ENCODE results near the gene ATL3. TPM values are rescaled to one million over a fixed set of nuclear protein-coding genes. Genes with fewer than 3 reads are reported as not detected.

ATL3 gene
- total RNA-seq, 1 donor from 2014 or later: 31.8 TPM

DNA sequence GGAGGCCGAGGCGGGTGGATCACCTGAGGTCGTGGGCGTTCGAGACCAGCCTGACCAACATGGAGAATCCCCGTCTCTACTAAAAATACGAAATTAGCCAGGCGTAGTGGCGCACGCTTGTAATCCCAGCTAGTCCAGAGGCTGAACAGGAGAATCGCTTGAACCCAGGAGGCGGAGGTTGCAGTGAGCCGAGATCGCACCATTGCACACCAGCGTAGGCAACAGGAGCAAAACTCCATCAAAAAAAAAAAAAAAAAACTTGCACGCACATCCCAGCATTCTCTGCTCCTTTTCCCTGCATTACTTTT lies 934 bp upstream of the ATL3 start:
- ATAC-seq (ENCODE audit: low read depth) (no peak), DNase-seq (no peak)
- POLR2A ChIA-PET: interaction anchor here (0.7 to 2.5 kb wide), 3 partner anchors 9 to 1055 kb away, joined by 4 to 31 read pairs (median 9); partner anchors contain the start of genes RTN3 and SLC3A2
- TF ChIP-seq, protein P1, sequence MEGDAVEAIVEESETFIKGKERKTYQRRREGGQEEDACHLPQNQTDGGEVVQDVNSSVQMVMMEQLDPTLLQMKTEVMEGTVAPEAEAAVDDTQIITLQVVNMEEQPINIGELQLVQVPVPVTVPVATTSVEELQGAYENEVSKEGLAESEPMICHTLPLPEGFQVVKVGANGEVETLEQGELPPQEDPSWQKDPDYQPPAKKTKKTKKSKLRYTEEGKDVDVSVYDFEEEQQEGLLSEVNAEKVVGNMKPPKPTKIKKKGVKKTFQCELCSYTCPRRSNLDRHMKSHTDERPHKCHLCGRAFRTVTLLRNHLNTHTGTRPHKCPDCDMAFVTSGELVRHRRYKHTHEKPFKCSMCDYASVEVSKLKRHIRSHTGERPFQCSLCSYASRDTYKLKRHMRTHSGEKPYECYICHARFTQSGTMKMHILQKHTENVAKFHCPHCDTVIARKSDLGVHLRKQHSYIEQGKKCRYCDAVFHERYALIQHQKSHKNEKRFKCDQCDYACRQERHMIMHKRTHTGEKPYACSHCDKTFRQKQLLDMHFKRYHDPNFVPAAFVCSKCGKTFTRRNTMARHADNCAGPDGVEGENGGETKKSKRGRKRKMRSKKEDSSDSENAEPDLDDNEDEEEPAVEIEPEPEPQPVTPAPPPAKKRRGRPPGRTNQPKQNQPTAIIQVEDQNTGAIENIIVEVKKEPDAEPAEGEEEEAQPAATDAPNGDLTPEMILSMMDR (IDR thresholded peaks at IDR 0.05): no peak
- CTCF ChIA-PET: interaction anchor here (2.4 kb wide), 1 partner anchor 10 kb away, joined by 15 read pairs; the partner anchor contains the start of gene RTN3
- Mint-ChIP-seq H3K27me3 (no peaks in the 10 kb centered on the region), H3K36me3 (ENCODE audit: low read depth) (peaks cover 7% of the 10 kb centered on the region), H3K27ac (no peak overlapping the region), H3K4me1 (peaks cover 25% of the 10 kb centered on the region), H3K4me3 (peak overlapping the region; percentile 84), H3K9me3 (no peaks in the 10 kb centered on the region)
- intact Hi-C loops (cut with micrococcal nuclease): no loop called here

DNA sequence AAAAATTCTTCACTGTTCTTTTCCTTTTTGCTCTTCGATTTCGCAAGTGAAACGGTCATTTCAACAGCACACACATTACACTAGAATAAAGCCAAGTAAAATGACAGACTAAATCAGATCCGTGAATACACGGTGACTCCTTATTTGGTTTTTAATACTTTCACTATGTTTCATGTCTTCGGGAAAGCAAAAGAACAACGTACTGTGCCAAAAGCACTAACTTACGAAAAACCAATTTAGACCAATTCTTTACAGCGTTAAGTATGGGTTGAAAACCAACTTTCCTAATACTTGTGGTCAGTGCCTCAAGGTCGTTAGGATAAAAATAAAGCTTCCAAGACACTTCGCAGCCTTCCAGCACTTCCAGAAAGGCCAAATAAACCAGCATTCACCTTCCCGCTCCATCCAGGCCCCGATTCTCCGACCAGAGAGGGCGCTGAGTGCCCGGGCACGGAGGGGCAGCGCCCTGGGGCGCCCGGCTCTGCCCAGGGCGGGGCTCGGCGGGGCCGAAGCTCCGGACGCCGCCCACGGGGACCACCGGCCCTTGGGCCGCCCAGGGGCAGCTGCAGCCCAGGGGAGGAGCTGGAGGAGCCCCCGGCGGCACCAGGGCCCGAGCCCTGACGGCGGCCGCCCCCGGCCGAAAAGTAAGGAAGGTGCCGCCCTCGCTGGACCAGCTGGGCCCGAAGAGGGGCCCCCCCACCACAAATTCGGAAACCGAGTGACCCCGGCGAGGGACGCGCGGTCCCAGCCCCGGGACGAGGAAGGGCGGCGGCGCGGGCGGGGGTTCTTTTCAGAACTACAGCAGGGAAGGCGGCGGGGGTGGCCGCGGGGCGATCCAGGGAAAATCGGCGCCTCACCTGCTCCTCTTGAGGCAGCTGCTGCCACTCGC lies 499 bp downstream of the ATL3 start:
- TF ChIP-seq, protein P1 (IDR thresholded peaks at IDR 0.05): no peak
- Mint-ChIP-seq H3K9me3 (no peaks in the 10 kb centered on the region), H3K27me3 (no peaks in the 10 kb centered on the region), H3K36me3 (ENCODE audit: low read depth) (peaks cover 7% of the 10 kb centered on the region), H3K27ac (peak overlapping the region; percentile 82), H3K4me1 (peaks cover 25% of the 10 kb centered on the region), H3K4me3 (peak overlapping the region; percentile 84)
- ChIA-PET CTCF (interaction anchor here (0.7 to 3.3 kb wide), 8 partner anchors 11 to 166 kb away, joined by 3 to 34 read pairs (median 4); partner anchors contain the start of gene RTN3), POLR2A (interaction anchor here (1.0 to 2.5 kb wide), 2 partner anchors 11 to 98 kb away, joined by 4 to 31 read pairs; partner anchors contain the start of genes RTN3 and ZFTA)
- peak; percentile 22 for ATAC-seq (ENCODE audit: low read depth)
- intact Hi-C loops (cut with micrococcal nuclease): loop anchor here (1.0 to 2.0 kb wide), 5 partner anchors 11 to 268 kb away; partner anchors contain the start of genes MARK2 and RTN3
- peak; percentile 48 for DNase-seq

DNA sequence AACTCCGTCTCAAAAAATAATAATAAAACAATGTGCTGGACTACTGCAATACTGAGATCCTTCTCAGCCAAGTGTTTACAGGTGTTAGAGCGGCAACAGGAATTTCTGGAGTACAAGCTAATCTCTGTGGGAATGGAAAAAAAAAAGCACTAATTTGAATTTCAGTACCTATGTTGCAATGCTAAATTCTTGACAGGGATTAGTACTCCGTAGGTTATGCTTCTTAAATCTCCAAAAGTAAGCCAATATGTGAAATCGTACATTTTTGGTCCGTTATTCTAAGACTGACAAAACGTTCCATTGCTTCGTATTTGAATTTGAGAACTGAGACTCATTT lies 1.1 kb downstream of the ATL3 start:
- ATAC-seq (ENCODE audit: low read depth) (no peak), DNase-seq (no peak)
- peak overlapping the region; percentile 82 for H3K27ac Mint-ChIP-seq
- H3K27me3 Mint-ChIP-seq: no peaks in the 10 kb centered on the region
- CTCF ChIA-PET: interaction anchor here (1.0 to 3.3 kb wide), 5 partner anchors 12 to 73 kb away, joined by 3 to 34 read pairs (median 6); partner anchors contain the start of gene RTN3
- no peaks in the 10 kb centered on the region for H3K9me3 Mint-ChIP-seq
- H3K4me3 Mint-ChIP-seq: peak overlapping the region; percentile 76
- POLR2A ChIA-PET: interaction anchor here (2.5 kb wide), 1 partner anchor 11 kb away, joined by 31 read pairs; the partner anchor contains the start of gene RTN3
- intact Hi-C loops (cut with micrococcal nuclease): loop anchor here (2.0 kb wide), 1 partner anchor 169 kb away; the partner anchor contains the start of gene MARK2
- TF ChIP-seq, protein P1 (IDR thresholded peaks at IDR 0.05): no peak
- H3K4me1 Mint-ChIP-seq: peaks cover 25% of the 10 kb centered on the region
- peaks cover 9% of the 10 kb centered on the region for H3K36me3 Mint-ChIP-seq (ENCODE audit: low read depth)

DNA sequence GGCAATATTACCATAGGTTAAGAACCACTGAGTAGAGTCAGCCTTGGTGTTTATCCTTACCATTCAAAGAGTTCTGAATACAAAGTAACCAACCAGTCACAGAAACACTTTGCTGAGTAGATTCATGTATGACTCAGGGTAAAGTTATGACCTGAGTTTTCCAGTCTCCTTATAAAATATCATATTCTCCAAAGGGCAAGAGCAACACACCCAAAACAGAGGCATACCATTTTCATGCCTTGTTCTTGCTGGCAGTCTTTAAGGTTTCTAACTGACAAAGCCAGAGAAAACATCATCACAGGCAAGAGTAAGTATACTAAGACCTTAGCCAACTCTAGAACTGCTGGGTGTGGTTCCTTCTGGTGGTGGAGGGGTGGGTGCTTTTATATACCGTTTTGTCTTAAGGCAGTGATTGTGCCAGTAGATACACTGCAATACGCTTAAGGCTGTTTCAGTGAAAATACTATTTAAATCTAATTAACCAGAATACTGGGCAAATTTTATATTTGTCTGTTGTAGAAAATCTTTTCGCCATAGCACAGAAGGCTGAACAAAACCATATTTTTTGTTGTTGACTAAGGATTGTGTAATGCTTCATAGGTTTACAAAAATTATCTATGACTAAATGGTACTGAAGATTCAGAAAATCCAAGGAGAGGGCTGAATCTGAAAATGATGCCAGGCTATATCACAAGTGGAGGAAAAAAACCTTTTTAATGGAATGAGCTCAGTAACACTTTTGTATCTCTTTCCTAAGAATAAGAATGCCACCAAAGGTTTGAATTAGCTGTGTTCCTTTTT lies 3.0 kb downstream of the ATL3 start:
- TF ChIP-seq, protein P1 (IDR thresholded peaks at IDR 0.05): no peak
- ChIA-PET CTCF (interaction anchor here (1.1 to 3.3 kb wide), 3 partner anchors 13 to 190 kb away, joined by 3 to 34 read pairs (median 3); partner anchors contain the start of gene RTN3), POLR2A (no interaction called here)
- H3K27ac Mint-ChIP-seq: no peak overlapping the region
- ATAC-seq (ENCODE audit: low read depth) (no peak), DNase-seq (no peak)
- H3K27me3 Mint-ChIP-seq: no peaks in the 10 kb centered on the region
- intact Hi-C loops (cut with micrococcal nuclease): no loop called here
- peaks cover 31% of the 10 kb centered on the region for H3K4me1 Mint-ChIP-seq
- no peaks in the 10 kb centered on the region for H3K9me3 Mint-ChIP-seq
- peaks cover 10% of the 10 kb centered on the region for H3K36me3 Mint-ChIP-seq (ENCODE audit: low read depth)
- H3K4me3 Mint-ChIP-seq: no peak overlapping the region

Data from activated B cell treated with CpG ODN at 0.5 μM for 24 hours (primary cell).